Measurements from ENCODE around the gene FOXL2NB.

DNA sequence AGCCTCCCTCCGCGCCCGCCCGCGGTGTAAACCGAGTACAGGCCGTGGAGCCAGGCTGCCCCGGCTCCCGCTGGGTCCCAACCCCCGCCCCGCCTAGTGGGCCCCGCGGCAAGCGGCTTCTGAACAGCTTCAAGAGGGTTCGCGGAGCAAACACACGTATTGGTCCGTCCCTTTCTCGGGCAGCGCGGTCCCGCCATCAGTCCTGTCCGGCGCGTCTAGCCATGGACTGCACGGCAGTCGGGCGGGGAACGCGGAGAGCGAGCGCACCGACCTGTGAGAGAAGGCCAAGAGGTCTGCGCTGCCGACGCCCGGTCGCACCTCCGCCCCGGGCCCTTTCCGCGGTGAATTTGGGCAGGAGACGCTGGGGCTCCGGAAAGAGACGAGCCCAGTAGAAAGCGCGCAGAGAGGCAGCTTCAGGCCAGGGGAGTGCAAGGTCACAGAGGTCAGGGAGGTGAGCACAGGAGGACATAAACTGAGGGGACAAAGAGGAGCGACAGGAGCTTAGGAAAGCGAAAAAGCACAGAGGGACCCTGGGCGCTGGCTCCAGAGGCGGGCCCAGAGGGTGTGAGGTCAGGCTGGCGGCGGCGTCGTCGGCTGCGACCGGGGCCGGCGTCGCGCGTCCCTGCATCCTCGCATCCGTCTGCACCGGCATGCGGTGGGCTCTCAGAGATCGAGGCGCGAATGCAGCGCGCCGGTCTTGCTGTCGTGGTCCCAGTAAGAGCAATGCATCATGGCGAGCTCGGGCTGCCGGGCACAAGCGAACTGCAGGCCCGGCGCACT lies 1.9 kb upstream of the FOXL2NB start:
- TF ChIP-seq, protein P1, sequence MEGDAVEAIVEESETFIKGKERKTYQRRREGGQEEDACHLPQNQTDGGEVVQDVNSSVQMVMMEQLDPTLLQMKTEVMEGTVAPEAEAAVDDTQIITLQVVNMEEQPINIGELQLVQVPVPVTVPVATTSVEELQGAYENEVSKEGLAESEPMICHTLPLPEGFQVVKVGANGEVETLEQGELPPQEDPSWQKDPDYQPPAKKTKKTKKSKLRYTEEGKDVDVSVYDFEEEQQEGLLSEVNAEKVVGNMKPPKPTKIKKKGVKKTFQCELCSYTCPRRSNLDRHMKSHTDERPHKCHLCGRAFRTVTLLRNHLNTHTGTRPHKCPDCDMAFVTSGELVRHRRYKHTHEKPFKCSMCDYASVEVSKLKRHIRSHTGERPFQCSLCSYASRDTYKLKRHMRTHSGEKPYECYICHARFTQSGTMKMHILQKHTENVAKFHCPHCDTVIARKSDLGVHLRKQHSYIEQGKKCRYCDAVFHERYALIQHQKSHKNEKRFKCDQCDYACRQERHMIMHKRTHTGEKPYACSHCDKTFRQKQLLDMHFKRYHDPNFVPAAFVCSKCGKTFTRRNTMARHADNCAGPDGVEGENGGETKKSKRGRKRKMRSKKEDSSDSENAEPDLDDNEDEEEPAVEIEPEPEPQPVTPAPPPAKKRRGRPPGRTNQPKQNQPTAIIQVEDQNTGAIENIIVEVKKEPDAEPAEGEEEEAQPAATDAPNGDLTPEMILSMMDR (IDR thresholded peaks at IDR 0.05): no peak
- TF ChIP-seq POLR2A (IDR thresholded peaks at IDR 0.05): no peak

Measured in uterus (tissue), 2 donors.